HT1080 (cell line): ENCODE results near the gene B4GALT6. TPM values are rescaled to one million over a fixed set of nuclear protein-coding genes. Genes with fewer than 3 reads are reported as not detected.
A peak's percentile ranks its signal among the peaks of the same experiment; 100 is the strongest.

Experiments used
- DNase-seq: peaks from one replicate; pipeline ENCODE4 v3.0.0-alpha.2; 2015; ENCODE audit warnings: low read depth
- total RNA-seq: library from RNA; depleted of rRNA; stranded (reverse); fragments of >200 nt; shearing (Covaris generic); gene quantifications from 2 replicates; pipeline ENCODE4 v1.2.3, GENCODE V29; 2014

Gene B4GALT6
- total RNA-seq, 1 experiment from 2014 or later, result 29.3 TPM

- no peak for DNase-seq
Measured at GRCh38 chr18:31633392-31634330, 50.7 kb downstream of the B4GALT6 start.

- DNase-seq, result no peak
Measured at GRCh38 chr18:31632356-31632755, 52.0 kb downstream of the B4GALT6 start.

GRCh38 chr18:31631526-31631925, 52.9 kb downstream of the B4GALT6 start:
- DNase-seq, result no peak

- DNase-seq, result no peak
Measured at GRCh38 chr18:31630549-31630948, 53.8 kb downstream of the B4GALT6 start.

GRCh38 chr18:31626409-31626808, 58.0 kb downstream of the B4GALT6 start:
- DNase-seq, result no peak

GRCh38 chr18:31624892-31625640, 59.3 kb downstream of the B4GALT6 start:
- DNase-seq, result no peak

- DNase-seq, result peak; percentile 15
Measured at GRCh38 chr18:31619291-31619690, 65.1 kb downstream of the B4GALT6 start.

GRCh38 chr18:31618801-31619200, 65.6 kb downstream of the B4GALT6 start:
- no peak for DNase-seq

GRCh38 chr18:31617031-31617717, 67.2 kb downstream of the B4GALT6 start:
- no peak for DNase-seq

- DNase-seq, result no peak
Measured at GRCh38 chr18:31616586-31616985, 67.8 kb downstream of the B4GALT6 start.

- DNase-seq, result no peak
Measured at GRCh38 chr18:31614044-31614443, 70.3 kb downstream of the B4GALT6 start.

- DNase-seq, result no peak
Measured at GRCh38 chr18:31612124-31612523, 72.3 kb downstream of the B4GALT6 start.

- DNase-seq, result no peak
Measured at GRCh38 chr18:31611511-31611910, 72.9 kb downstream of the B4GALT6 start.

- DNase-seq, result peak; percentile 16
Measured at GRCh38 chr18:31610286-31611205, 73.8 kb downstream of the B4GALT6 start.

- no peak for DNase-seq
Measured at GRCh38 chr18:31609886-31610285, 74.5 kb downstream of the B4GALT6 start.

- DNase-seq, result no peak
Measured at GRCh38 chr18:31607384-31607783, 77.0 kb downstream of the B4GALT6 start.

GRCh38 chr18:31606265-31606664, 78.1 kb downstream of the B4GALT6 start:
- DNase-seq, result no peak

- peak; percentile 40 for DNase-seq
Measured at GRCh38 chr18:31603315-31603714, 81.1 kb downstream of the B4GALT6 start.

GRCh38 chr18:31598021-31598805, 86.2 kb downstream of the B4GALT6 start:
- no peak for DNase-seq
